Daoy (cell line): Measurements from ENCODE around the gene GPA33. TPM values are rescaled to one million over a fixed set of nuclear protein-coding genes. Genes with fewer than 3 reads are reported as not detected.

Experiments used
- DNase-seq: peaks from one replicate; pipeline ENCODE4 v3.0.0-alpha.2; 2015; ENCODE audit warnings: low read depth
- total RNA-seq: library from RNA; depleted of rRNA; stranded (reverse); fragments of >200 nt; shearing (Covaris generic); gene quantifications from 2 replicates; pipeline ENCODE4 v1.2.3, GENCODE V29; 2014

GPA33 gene
- total RNA-seq, 1 experiment from 2014 or later, result not detected

DNA sequence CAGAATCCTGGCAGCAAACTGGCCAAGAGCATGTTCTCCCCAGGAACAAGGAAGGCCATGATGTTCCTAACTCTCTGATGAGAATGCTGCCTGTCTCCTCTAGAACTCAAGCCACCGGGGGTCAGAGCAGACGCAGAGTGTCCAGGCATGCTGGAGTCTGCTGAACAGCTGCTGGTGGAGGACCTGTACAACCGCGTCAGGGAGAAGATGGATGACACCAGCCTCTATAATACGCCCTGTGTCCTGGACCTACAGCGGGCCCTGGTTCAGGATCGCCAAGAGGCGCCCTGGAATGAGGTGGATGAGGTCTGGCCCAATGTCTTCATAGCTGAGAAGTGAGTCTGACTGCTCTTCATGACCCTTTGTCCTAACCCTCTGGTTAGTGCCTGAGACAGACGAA lies 27.0 kb upstream of the GPA33 start:
- DNase-seq, result no peak

- no peak for DNase-seq
Measured at GRCh38 chr1:167116174-167116573, 26.0 kb upstream of the GPA33 start.

DNA sequence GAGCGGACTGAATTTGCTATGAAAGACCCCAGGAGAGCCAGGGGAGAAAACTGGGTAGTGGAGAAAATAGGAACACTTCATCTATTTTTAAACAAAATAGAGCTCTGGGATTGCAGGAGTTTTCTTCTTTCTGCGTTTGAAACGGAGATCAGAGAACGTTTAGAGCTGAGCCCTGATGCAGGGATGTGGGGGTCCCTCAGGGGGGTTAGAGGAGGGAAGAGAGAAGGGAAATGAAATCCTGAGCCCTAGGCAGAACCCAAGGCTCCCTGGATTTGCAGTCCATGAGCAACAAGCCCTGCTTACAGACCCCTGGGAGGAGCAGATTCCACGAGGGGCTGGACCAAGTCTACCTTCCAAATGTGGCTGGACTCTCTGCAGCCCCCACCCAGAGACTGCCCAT lies 25.5 kb upstream of the GPA33 start:
- DNase-seq, result no peak

DNA sequence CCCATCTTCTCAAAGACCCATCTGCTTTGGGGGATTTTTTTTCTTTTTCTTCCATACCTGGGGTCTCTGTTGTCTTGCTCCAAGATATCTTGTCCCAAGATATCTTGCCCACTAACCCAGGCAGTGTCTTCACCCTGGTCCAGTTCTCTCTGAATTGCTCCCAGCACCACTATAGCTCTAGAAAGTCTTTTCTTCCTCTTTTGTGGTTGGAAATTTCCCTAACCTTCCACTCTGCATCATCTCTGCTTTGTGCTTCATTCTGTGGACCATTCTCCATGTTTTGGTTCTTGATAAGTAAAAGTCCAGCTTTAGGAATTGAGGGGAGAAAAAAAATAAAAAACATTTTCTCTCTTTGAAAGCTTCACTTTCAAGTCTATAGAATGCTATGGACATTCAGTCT lies 24.5 kb upstream of the GPA33 start:
- no peak for DNase-seq

DNA sequence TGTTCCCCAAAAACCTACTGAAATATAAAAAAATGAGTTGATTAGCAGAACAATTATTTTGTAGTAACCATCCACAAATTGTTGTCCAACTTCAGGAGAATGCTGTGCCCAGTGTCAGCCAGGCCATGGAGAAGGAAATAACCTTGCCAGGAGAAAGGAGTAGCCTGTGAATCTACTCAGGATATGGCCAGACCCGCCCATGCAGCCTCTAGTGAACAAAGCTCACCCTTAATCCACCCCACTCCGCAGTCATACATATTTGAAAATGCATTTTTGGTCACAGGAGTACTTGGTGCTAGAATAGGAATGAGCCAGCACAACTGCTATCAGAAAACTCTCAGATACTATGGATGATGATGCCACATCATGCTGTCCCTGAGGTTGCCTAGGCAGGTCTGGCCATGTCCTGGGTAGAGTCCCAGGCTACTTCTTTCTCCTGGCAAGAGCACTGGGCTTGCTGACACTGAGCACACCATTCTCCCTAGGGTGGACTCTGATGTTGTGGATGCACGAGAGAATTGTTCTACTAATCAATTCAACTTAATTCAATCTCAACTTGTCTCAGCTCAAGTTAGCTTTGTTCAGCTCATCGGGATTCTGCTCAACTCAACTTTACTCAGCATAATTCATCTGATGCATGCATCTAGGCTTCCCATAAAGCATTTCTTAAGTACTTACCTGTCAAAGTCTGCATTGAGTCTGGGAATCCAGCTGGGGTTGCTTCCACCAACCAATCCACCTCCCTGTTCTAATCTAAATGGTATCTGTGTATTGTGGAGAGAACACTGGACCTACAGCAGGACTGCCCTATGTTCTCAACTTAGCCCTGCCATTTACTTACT lies 21.9 kb upstream of the GPA33 start:
- DNase-seq, result no peak

- peak; percentile 19 for DNase-seq
Measured at GRCh38 chr1:167110586-167110985, 20.4 kb upstream of the GPA33 start.

GRCh38 chr1:167109125-167109524 lies 18.9 kb upstream of the GPA33 start:
- peak; percentile 16 for DNase-seq

GRCh38 chr1:167107456-167107855 lies 17.3 kb upstream of the GPA33 start:
- no peak for DNase-seq

DNA sequence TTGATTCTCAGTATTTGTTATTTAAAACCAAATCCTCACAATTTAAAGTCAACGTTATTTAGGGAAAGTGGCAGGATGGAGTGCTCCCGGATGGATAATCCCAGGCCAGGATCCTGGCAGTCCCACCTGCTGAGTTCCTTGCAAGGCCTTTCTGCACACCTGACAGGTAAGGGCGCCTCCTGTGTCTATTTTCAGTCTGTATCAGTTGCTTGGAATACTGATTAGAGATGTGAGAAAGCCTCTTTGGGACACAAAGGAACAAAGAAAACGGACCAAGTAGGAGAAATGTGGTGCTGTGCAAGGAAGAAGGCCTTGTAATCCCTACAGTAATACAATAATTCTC lies 15.9 kb upstream of the GPA33 start:
- DNase-seq, result no peak

DNA sequence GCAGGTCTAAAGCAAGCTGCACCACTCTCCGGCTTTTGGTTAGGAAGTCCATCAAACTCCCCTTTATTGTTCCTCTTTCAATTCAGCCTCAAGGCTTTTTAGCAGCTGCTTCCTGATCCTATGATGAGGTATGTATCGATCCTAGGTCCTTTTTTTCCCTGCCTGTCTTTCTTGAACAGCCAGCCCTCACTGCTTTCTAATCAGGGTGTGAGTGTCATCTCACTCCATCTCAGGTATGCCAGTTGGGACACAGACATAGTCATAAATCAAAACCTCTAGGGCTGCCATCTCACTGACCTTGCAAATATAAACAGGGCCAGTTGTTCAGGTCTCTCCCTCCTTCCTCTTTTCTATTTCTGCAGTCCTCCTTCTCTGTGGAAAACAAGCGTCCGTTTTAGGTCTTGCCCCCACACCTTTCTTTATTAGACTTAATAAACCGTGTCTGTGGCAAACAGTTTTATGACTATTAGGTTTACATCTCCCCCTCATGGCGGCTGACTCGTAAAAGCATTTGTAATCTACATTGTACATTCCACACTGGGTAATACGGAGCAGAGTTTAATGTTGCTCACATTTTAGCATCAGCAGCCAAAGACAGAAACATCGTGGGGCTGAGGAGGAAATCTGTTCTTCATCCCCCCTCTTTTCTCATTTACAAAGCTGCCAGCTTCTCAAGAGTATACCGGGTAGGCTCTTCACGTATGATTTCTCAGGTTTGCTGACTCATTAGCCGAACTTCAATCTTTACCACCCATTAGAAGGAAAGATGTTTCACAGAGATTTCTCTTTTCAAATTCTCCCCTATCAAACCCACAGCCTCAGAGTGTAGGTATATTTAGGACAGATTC lies 15.3 kb upstream of the GPA33 start:
- DNase-seq, result no peak

DNA sequence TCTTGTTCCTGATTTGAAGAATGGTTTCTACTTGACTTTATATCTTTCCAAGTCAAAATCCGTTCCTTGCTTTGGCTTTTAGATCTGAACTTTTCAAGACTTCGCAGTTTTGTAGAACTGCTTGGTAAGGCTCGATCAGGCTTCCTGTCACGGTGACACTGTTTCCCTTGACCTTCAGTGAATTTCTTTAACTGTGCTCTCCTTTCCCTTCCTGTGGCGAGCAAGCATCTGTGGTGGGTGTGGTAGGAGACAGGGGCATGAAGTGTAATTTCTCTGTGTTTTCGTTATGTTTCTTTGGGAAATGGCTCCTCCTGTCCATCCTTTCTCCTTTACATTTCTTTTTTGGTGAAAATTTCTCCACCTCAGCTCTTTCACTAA lies 14.1 kb upstream of the GPA33 start:
- no peak for DNase-seq

DNA sequence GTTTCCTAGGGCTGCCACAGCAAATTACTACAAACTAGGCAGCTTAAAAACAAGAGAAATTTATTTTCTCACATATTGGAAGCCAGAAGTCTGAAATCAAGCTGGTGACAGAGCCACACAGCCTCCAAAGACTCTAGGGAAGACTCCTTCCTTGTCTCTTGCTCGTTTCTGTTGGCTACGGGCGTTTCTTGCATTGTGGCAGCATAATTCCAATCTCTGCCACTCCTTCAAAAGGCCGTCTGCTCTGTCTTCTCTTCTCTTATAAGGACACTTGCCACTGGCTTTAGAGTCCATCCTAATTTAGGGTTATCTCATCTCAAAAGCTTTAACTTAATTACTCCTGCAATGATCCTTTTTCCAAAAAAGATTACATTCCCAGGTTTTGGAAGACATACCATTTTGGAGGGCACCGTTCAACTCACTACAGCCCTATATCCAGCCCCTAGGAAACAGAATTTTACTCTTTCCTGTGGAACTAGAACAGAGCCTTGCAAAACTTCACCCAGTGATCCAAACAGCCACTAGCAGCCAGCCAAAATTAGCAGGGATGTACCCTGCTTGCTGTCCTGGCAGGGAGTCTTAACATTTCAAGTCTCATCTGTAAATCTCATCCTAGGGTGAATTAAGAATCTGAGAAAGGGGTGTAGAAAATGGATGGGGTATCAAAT lies 12.9 kb upstream of the GPA33 start:
- DNase-seq, result no peak

GRCh38 chr1:167101754-167102153 lies 11.6 kb upstream of the GPA33 start:
- DNase-seq, result no peak

DNA sequence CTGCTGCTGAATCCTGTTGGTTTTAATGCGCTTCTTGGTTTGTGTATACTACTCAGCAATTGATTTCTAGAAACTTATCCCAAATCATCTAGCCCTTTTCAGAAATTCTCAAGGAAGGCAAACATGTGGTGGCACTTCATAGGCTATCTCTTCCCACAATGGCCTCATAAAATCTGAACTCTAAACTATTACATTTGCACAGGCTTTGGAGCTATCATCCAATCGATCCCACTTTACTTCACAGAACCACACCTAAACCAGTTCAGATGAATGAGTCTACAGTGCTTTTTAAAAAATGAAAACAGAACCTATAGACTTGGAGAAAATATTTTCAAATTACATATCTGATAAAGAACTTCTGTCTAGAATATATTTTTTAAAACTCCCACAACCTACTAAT lies 10.6 kb upstream of the GPA33 start:
- no peak for DNase-seq

DNA sequence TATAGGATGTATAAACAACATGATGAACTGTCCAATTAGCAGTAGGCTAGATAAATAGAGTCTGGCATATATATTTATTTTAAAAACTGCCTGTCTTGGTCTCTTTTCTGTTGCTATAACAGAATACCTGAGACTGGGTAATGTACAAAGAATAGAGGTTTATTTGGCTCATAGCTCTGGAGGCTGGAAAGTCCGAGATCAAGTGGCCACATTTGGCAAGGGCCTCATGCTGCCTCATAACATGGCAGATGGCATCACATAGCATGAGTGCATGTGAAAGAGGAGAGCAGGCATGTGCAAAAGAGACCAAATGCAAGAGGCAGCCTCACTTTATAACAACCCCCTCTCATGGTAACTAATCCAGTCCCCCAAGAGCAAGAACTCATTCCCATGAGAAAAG lies 9.7 kb upstream of the GPA33 start:
- no peak for DNase-seq

DNA sequence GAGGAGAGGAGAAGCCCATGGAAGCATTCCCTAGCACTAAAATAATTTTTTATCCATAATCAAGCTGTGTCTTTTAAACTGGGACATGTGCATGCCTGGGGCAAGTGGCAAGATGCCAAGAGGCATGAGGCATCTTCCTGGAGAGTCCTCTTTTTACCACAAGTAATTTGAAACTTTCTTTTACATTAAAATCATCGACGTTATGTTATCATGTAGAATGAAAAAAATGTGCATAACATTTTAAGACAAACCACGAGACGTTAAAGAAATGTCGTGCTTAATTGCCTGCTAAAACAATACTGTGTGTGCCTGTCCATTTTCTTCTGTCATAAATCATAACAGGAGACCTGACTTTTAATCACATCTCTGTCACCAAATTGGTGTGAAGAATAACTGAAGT lies 5.2 kb upstream of the GPA33 start:
- peak; percentile 82 for DNase-seq

DNA sequence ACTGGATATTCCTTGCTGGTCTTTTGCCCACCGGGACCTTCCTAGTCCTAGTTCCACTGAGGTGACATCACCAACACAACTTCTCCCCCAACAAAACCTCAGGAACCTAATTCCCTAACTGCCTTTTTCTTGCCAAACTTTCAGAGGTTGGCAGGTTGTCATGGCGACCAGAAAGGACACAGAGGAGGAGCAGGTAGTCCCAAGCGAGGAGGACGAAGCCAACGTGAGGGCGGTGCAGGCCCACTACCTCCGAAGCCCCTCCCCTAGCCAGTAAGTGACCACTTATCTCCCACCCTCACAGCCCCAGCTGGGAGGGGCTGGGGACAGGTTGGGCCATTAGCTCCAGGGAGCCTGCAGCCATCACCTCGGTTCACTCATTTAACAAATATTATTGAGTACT lies 4.5 kb upstream of the GPA33 start:
- peak; percentile 21 for DNase-seq

GRCh38 chr1:167093846-167094516 lies 3.8 kb upstream of the GPA33 start, which contains the start of gene STYXL2:
STYXL2 (plus strand) TSS chr1:167094075; CDS start chr1:167094850, 775 bp downstream.
- no peak for DNase-seq

DNA sequence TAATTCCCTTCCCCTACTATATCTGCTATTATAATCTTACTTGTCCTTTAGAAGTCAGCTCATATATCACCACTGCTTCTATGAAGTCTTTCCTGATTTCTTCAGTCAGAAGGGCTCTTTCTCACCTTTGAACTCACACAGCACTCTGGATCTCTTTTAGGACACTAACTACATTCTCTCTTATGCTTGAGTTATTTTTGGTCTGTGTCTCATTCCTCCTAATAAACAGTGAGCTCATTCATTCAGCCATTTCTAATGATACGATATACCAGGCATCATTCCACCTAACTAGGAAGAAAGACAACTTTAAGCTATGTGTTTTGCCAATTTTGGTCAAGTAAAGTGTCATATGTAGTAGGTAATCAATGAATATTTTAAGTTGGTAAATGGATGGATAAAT lies 2.5 kb upstream of the GPA33 start:
- DNase-seq, result no peak

DNA sequence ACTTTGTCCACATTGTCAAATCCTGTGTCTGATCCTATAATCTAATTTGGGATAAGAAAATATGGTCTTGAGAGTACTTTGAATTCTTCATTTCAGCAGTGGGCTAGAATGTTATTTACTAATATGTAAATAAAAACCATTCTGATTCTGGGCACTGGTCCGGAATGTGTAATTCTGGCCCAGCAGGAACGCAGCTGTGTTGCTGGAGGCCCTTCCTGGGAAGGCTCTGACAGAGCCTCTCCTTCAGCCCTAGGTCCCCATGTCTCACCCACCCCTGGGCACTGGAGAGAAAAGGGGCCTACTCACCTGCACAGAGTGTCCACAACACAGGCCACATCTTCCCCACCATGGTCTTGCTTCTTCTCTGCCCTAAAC lies 251 bp downstream of the GPA33 start:
- DNase-seq, result no peak

- no peak for DNase-seq
Measured at GRCh38 chr1:167088746-167089417, 1.3 kb downstream of the GPA33 start.

DNA sequence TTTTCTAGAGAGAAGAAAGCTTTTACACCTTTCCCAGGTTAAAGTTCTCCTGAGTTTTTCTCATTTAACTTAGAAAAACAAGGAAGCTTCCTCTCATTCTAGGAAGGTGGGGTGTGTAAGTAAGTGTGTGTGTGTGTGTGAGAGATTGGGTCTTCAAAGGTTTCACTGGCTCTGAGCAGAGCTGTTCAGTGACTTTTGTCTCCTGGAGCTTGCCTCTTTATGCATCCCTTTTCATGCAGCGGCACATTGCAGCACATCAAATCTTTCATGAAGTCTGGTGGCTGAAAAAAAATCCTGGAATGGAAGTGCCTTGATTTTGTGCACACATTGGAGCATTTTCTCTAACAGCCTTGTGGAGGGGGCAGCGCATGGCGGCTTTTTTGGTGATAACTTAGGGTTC lies 3.4 kb downstream of the GPA33 start:
- no peak for DNase-seq
